B cell (primary cell): ENCODE data around the gene BEGAIN.

Experiments
- EZH2 ChIP-seq: IDR thresholded peaks from 2 replicates; pipeline ENCODE4 v1.6.1; 2012; ENCODE audit warnings: borderline replicate concordance, low read depth, mild to moderate bottlenecking, moderate library complexity, low read length; ENCODE audit not compliant: insufficient read depth, poor library complexity, severe bottlenecking
- TF ChIP-seq, protein P1 (sequence below): fragments of 200-600 bp; IDR thresholded peaks from one replicate; pipeline ENCODE4 v1.8.0; 2022; ENCODE audit warnings: antibody characterized with exemption, mild to moderate bottlenecking

DNA sequence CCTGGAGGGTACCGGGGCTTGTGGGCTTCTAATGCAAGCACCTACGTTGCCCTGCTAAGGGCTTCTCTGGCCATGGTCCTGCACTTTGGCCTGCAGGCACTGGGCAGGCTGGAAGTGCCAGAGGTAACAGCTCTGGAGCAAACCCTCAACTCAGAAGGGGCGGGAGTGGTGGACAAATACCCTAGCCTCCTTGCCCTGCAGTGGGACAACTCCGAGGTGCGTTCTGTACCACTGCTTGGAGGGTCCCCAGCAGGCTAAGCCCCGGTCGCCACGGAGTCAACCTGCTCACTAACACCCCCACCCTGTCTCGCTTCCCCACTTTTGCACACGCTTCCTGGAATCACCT, 20.4 kb upstream of the BEGAIN start:
- TF ChIP-seq, protein P1, sequence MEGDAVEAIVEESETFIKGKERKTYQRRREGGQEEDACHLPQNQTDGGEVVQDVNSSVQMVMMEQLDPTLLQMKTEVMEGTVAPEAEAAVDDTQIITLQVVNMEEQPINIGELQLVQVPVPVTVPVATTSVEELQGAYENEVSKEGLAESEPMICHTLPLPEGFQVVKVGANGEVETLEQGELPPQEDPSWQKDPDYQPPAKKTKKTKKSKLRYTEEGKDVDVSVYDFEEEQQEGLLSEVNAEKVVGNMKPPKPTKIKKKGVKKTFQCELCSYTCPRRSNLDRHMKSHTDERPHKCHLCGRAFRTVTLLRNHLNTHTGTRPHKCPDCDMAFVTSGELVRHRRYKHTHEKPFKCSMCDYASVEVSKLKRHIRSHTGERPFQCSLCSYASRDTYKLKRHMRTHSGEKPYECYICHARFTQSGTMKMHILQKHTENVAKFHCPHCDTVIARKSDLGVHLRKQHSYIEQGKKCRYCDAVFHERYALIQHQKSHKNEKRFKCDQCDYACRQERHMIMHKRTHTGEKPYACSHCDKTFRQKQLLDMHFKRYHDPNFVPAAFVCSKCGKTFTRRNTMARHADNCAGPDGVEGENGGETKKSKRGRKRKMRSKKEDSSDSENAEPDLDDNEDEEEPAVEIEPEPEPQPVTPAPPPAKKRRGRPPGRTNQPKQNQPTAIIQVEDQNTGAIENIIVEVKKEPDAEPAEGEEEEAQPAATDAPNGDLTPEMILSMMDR: no peak
- no peak for TF ChIP-seq EZH2
